T-cell (primary cell): ENCODE results near the gene PSG6. TPM values are rescaled to one million over a fixed set of nuclear protein-coding genes. Genes with fewer than 3 reads are reported as not detected.
"Not testable (repeated sequence)": the region's sequence is repeated elsewhere in the genome, so short reads cannot be mapped to it uniquely, and the experiment has no call there.

ENCODE experiments used
- ATAC-seq, 4 experiments: fragments of 200-7000 bp in 3 of 4; fragments of 150-1000 bp in 1 of 4; cut with Tn5 transposase; replicated peaks in 1 of 4; 1 replicate in 3 of 4; 2 replicates in 1 of 4; pipeline ENCODE4 v1.10.0; 2021; ENCODE audit warnings: moderate library complexity in 3 of 4, mild to moderate bottlenecking in 2 of 4, moderate number of reproducible peaks in 1 of 4
- CTCF ChIA-PET, 2 donors: fragments of 300-600 bp; sonication (Branson Sonifier 250); formaldehyde crosslinking; loops; one replicate each; lab custom pipeline; 2022; ENCODE audit warnings: antibody characterized with exemption in 2 of 2; lab: Charles Lee
- POLR2A ChIA-PET, 2 donors: fragments of 300-600 bp; sonication (Branson Sonifier 250); formaldehyde crosslinking; loops; one replicate each; lab custom pipeline; 2022; ENCODE audit warnings: antibody characterized with exemption in 2 of 2; lab: Charles Lee
- DNase-seq, 35 experiments: peaks; one replicate each; pipeline versions ENCODE4 v3.0.0 to v3.0.0-alpha.2; 2013 to 2023
- H3K27ac ChIP-seq: one replicate; pipeline ENCODE4 v1.5.1; 2013; ENCODE audit warnings: low read length
- H3K27me3 ChIP-seq, 2 experiments: replicated peaks in 1 of 2; 1 replicate in 1 of 2; 2 replicates in 1 of 2; pipeline versions ENCODE4 v1.6.1 to v1.7.0; 2013; ENCODE audit warnings: low read length in 1 of 2, mixed read lengths in 1 of 2; ENCODE audit not compliant: control insufficient read depth in 2 of 2, insufficient read depth in 2 of 2; ENCODE audit errors: extremely low read depth in 1 of 2
- H3K36me3 ChIP-seq, 2 donors: 1 replicate in 1 of 2; 2 replicates in 1 of 2; pipeline versions ENCODE4 v1.6.1 to v1.7.0; 2013; ENCODE audit warnings: low read length in 1 of 2; ENCODE audit not compliant: control insufficient read depth in 2 of 2, insufficient read depth in 1 of 2; ENCODE audit errors: extremely low read depth in 1 of 2
- H3K4me1 ChIP-seq, 2 experiments: 1 replicate in 1 of 2; 2 replicates in 1 of 2; pipeline versions ENCODE4 v1.6.1 to v1.7.0; 2013; ENCODE audit warnings: low read length in 2 of 2, mixed read lengths in 1 of 2; ENCODE audit not compliant: insufficient read depth in 2 of 2, control insufficient read depth in 1 of 2; ENCODE audit errors: extremely low read depth in 1 of 2
- H3K4me3 ChIP-seq, 2 donors: 1 replicate in 1 of 2; 2 replicates in 1 of 2; pipeline versions ENCODE4 v1.5.1 to v1.7.0; 2013; ENCODE audit warnings: mild to moderate bottlenecking in 2 of 2, low read length in 1 of 2, moderate library complexity in 1 of 2; ENCODE audit not compliant: control insufficient read depth in 1 of 2; ENCODE audit errors: extremely low read depth in 1 of 2
- H3K9me3 ChIP-seq: 2 replicates; pipeline ENCODE4 v1.7.0; 2013
- H3K27ac Mint-ChIP-seq, 2 donors: one replicate each; pipeline ENCODE4 v1.8.0; 2020 to 2021; ENCODE audit warnings: mild to moderate bottlenecking in 2 of 2, mixed read lengths in 2 of 2
- H3K27me3 Mint-ChIP-seq, 2 donors: one replicate each; pipeline ENCODE4 v1.8.0; 2021 to 2022; ENCODE audit warnings: mixed read lengths in 2 of 2
- H3K36me3 Mint-ChIP-seq: one replicate; pipeline ENCODE4 v1.8.0; 2021; ENCODE audit warnings: mixed read lengths
- H3K4me1 Mint-ChIP-seq, 3 donors: one replicate each; pipeline ENCODE4 v1.8.0; 2020 to 2022; ENCODE audit warnings: mixed read lengths in 3 of 3, mild to moderate bottlenecking in 1 of 3
- H3K4me3 Mint-ChIP-seq, 3 donors: one replicate each; pipeline ENCODE4 v1.8.0; 2020 to 2022; ENCODE audit warnings: mild to moderate bottlenecking in 3 of 3, mixed read lengths in 3 of 3, moderate library complexity in 3 of 3
- H3K9me3 Mint-ChIP-seq, 3 donors: one replicate each; pipeline ENCODE4 v1.8.0; 2020 to 2022; ENCODE audit warnings: mixed read lengths in 3 of 3
- WGBS: methylation state at CpG from one replicate; pipeline ENCODE4 v1.1.5; 2013; ENCODE audit warnings: missing lambda C conversion rate; ENCODE audit not compliant: insufficient coverage; 5-methylcytosine and 5-hydroxymethylcytosine counted together
- total RNA-seq, 35 experiments: library from RNA in 6 of 35; stranded (reverse) in 6 of 35; fragments of 120-200 nt in 1 of 35; gene quantifications; one replicate each; pipeline versions ENCODE4 v1.2.1 to v1.2.4 and lab custom pipeline; 2013 to 2026

The PSG6 gene
- total RNA-seq, 5 donors from 2014 or later (not counting 1 experiment from before 2014, with no cell fraction given) = not detected

- no peak overlapping the region for H3K27ac ChIP-seq
- no peaks in the 10 kb centered on the region for H3K9me3 ChIP-seq
- H3K27ac Mint-ChIP-seq = no peak overlapping the region
- ChIA-PET CTCF (no interaction called here), POLR2A (no interaction called here)
- peaks cover 0 to 18% of the 10 kb centered on the region in 2 donors for H3K27me3 Mint-ChIP-seq
- no CpG with 5 or more reads among the region's 3 CpGs for WGBS
- no peaks in the 10 kb centered on the region for H3K4me1 ChIP-seq
- peaks cover 0 to 5% of the 10 kb centered on the region in 2 experiments for H3K27me3 ChIP-seq
- H3K4me3 Mint-ChIP-seq = no peak overlapping the region
- ATAC-seq (no peak), DNase-seq (no peak)
- H3K4me1 Mint-ChIP-seq = no peaks in the 10 kb centered on the region
- H3K36me3 Mint-ChIP-seq = no peaks in the 10 kb centered on the region
- no peaks in the 10 kb centered on the region for H3K36me3 ChIP-seq
- no peak overlapping the region for H3K4me3 ChIP-seq
- no peaks in the 10 kb centered on the region for H3K9me3 Mint-ChIP-seq
Observed at GRCh38 chr19:42872608-42873007, 45.1 kb downstream of the PSG6 start.

- no peak overlapping the region for H3K4me3 ChIP-seq
- no peaks in the 10 kb centered on the region for H3K36me3 ChIP-seq
- H3K27ac ChIP-seq = no peak overlapping the region
- Mint-ChIP-seq H3K9me3 (peaks cover 0 to 2% (median 0%) of the 10 kb centered on the region in 3 donors), H3K4me1 (no peaks in the 10 kb centered on the region), H3K4me3 (no peak overlapping the region), H3K27me3 (peaks cover 0 to 13% of the 10 kb centered on the region in 2 donors), H3K27ac (no peak overlapping the region), H3K36me3 (no peaks in the 10 kb centered on the region)
- peaks cover 0 to 3% of the 10 kb centered on the region in 2 experiments for H3K27me3 ChIP-seq
- WGBS = no CpG with 5 or more reads among the region's 5 CpGs
- CTCF ChIA-PET = no interaction called here
- DNase-seq (no peak), ATAC-seq (no peak)
- no peaks in the 10 kb centered on the region for H3K4me1 ChIP-seq
- no peaks in the 10 kb centered on the region for H3K9me3 ChIP-seq
- POLR2A ChIA-PET = no interaction called here
Observed at GRCh38 chr19:42857544-42857867, 60.2 kb downstream of the PSG6 start.

- H3K4me1 ChIP-seq, H3K36me3 ChIP-seq, POLR2A ChIA-PET, H3K27me3 ChIP-seq, H3K27me3 Mint-ChIP-seq, H3K4me3 Mint-ChIP-seq, H3K4me1 Mint-ChIP-seq, H3K27ac ChIP-seq, H3K36me3 Mint-ChIP-seq, H3K4me3 ChIP-seq, CTCF ChIA-PET, H3K9me3 Mint-ChIP-seq, ATAC-seq, H3K9me3 ChIP-seq: not testable (repeated sequence)
- H3K27ac Mint-ChIP-seq = peak overlapping the region; percentile 16 to 19
- DNase-seq = peak in 3 of 35 experiments; percentile 4 to 21 (median 13)
- 89% methylated on average over 15 of the region's 19 CpGs for WGBS
Observed at GRCh38 chr19:42856866-42857543, 60.7 kb downstream of the PSG6 start.

- WGBS = 83% methylated on average over 1 of the region's 3 CpGs
- H3K4me3 ChIP-seq, DNase-seq, H3K4me3 Mint-ChIP-seq, H3K9me3 ChIP-seq, H3K27ac Mint-ChIP-seq, H3K9me3 Mint-ChIP-seq, H3K4me1 Mint-ChIP-seq, H3K27ac ChIP-seq, H3K27me3 Mint-ChIP-seq, POLR2A ChIA-PET, H3K4me1 ChIP-seq, H3K27me3 ChIP-seq, ATAC-seq, H3K36me3 Mint-ChIP-seq, H3K36me3 ChIP-seq, CTCF ChIA-PET: not testable (repeated sequence)
Observed at GRCh38 chr19:42854745-42855144, 62.9 kb downstream of the PSG6 start.

GRCh38 chr19:42853231-42853630 lies 64.5 kb downstream of the PSG6 start:
- H3K9me3 ChIP-seq, H3K27ac ChIP-seq, CTCF ChIA-PET, H3K27me3 Mint-ChIP-seq, H3K27ac Mint-ChIP-seq, H3K4me1 ChIP-seq, ATAC-seq, H3K4me1 Mint-ChIP-seq, POLR2A ChIA-PET, DNase-seq, H3K9me3 Mint-ChIP-seq, H3K4me3 Mint-ChIP-seq, H3K4me3 ChIP-seq, H3K27me3 ChIP-seq, H3K36me3 ChIP-seq, H3K36me3 Mint-ChIP-seq: not testable (repeated sequence)
- no CpG with 5 or more reads among the region's 1 CpG for WGBS

- ATAC-seq, H3K9me3 ChIP-seq, H3K36me3 ChIP-seq, H3K4me3 Mint-ChIP-seq, H3K27ac ChIP-seq, H3K27me3 ChIP-seq, H3K4me1 Mint-ChIP-seq, CTCF ChIA-PET, H3K4me1 ChIP-seq, POLR2A ChIA-PET, H3K36me3 Mint-ChIP-seq, H3K9me3 Mint-ChIP-seq, H3K27ac Mint-ChIP-seq, DNase-seq, H3K4me3 ChIP-seq, H3K27me3 Mint-ChIP-seq: not testable (repeated sequence)
Observed at GRCh38 chr19:42852821-42853220, 64.9 kb downstream of the PSG6 start.
